CD8-positive, alpha-beta memory T cell (primary cell): Measurements from ENCODE around the gene CHID1. TPM values are rescaled to one million over a fixed set of nuclear protein-coding genes. Genes with fewer than 3 reads are reported as not detected.

Experiments
- CTCF ChIA-PET: fragments of 350-600 bp; sonication (Branson Sonifier 250); formaldehyde crosslinking; loops from one replicate; lab custom pipeline; 2021; ENCODE audit warnings: antibody characterized with exemption; lab: Charles Lee
- POLR2A ChIA-PET: fragments of 350-600 bp; sonication (Branson Sonifier 250); formaldehyde crosslinking; loops from one replicate; lab custom pipeline; 2021; ENCODE audit warnings: antibody characterized with exemption; lab: Charles Lee
- DNase-seq, 5 donors: peaks; one replicate each; pipeline versions ENCODE4 v3.0.0 to v3.0.0-alpha.2; 2020 to 2022; ENCODE audit warnings: mixed read lengths in 1 of 5
- H3K27ac ChIP-seq: one replicate; pipeline ENCODE4 v1.7.0; 2013; ENCODE audit warnings: low read depth, mild to moderate bottlenecking, low read length, moderate library complexity
- H3K27me3 ChIP-seq: 2 replicates; pipeline ENCODE4 v1.7.0; 2013; ENCODE audit warnings: low read length, mild to moderate bottlenecking; ENCODE audit not compliant: insufficient read depth, poor library complexity, severe bottlenecking
- H3K36me3 ChIP-seq: 2 replicates; pipeline ENCODE4 v1.7.0; 2013; ENCODE audit warnings: mild to moderate bottlenecking, low read length, moderate library complexity; ENCODE audit not compliant: insufficient read depth
- H3K4me1 ChIP-seq: 2 replicates; pipeline ENCODE4 v1.7.0; 2013; ENCODE audit warnings: mild to moderate bottlenecking, low read length, moderate library complexity; ENCODE audit not compliant: insufficient read depth
- H3K4me3 ChIP-seq: 2 replicates; pipeline ENCODE4 v1.7.0; 2013; ENCODE audit warnings: mild to moderate bottlenecking, low read length
- H3K9me3 ChIP-seq: 2 replicates; pipeline ENCODE4 v1.7.0; 2013; ENCODE audit warnings: mild to moderate bottlenecking, low read length
- H3K27ac Mint-ChIP-seq, 8 donors: one replicate each; pipeline ENCODE4 v1.8.0; 2020 to 2021; ENCODE audit warnings: mixed read lengths in 8 of 8, mild to moderate bottlenecking in 6 of 8, inconsistent platforms in 3 of 8, moderate library complexity in 3 of 8
- H3K27me3 Mint-ChIP-seq, 2 donors: one replicate each; pipeline ENCODE4 v1.8.0; 2020 to 2021; ENCODE audit warnings: mixed read lengths in 2 of 2, mild to moderate bottlenecking in 1 of 2, moderate library complexity in 1 of 2
- H3K36me3 Mint-ChIP-seq, 3 donors: one replicate each; pipeline ENCODE4 v1.8.0; 2020 to 2021; ENCODE audit warnings: mixed read lengths in 3 of 3, inconsistent platforms in 1 of 3, mild to moderate bottlenecking in 1 of 3
- H3K4me1 Mint-ChIP-seq, 3 donors: one replicate each; pipeline ENCODE4 v1.8.0; 2020 to 2021; ENCODE audit warnings: mixed read lengths in 3 of 3, inconsistent platforms in 1 of 3, mild to moderate bottlenecking in 1 of 3
- H3K4me3 Mint-ChIP-seq, 7 donors: one replicate each; pipeline ENCODE4 v1.8.0; 2020 to 2021; ENCODE audit warnings: mixed read lengths in 7 of 7, mild to moderate bottlenecking in 6 of 7, moderate library complexity in 4 of 7, inconsistent platforms in 2 of 7
- H3K9me3 Mint-ChIP-seq, 5 donors: one replicate each; pipeline ENCODE4 v1.8.0; 2020 to 2022; ENCODE audit warnings: mixed read lengths in 5 of 5, mild to moderate bottlenecking in 3 of 5, moderate library complexity in 2 of 5, inconsistent platforms in 1 of 5
- polyA plus RNA-seq: library from polyadenylated mRNA; unstranded; fragments of 300-500 nt; fragmentation: Illumina TruSeq; gene quantifications from one replicate; pipeline ENCODE4 v1.2.3, GENCODE V29; 2021
- total RNA-seq, 2 experiments: library from RNA; stranded (reverse); gene quantifications; one replicate each; pipeline ENCODE4 v1.2.3, GENCODE V29; 2021

CHID1 gene
- total and polyA plus RNA-seq, 3 experiments from 2014 or later = 57.1 to 94.1 (median 87.2) TPM

GRCh38 chr11:911890-912219 lies 1.2 kb upstream of the CHID1 start:
- Histone ChIP-seq H3K27me3 (no peaks in the 10 kb centered on the region), H3K9me3 (no peaks in the 10 kb centered on the region), H3K36me3 (no peaks in the 10 kb centered on the region), H3K4me3 (peak overlapping the region; percentile 58), H3K27ac (peak overlapping the region; percentile 55), H3K4me1 (peaks cover 15% of the 10 kb centered on the region)
- CTCF ChIA-PET = interaction anchor here (1.9 kb wide), 1 partner anchor 13 kb away, joined by 7 read pairs; no protein-coding TSS in a partner anchor
- H3K27ac Mint-ChIP-seq = peak overlapping the region in 6 of 8 donors; percentile 62 to 89 (median 76)
- H3K4me1 Mint-ChIP-seq = peaks cover 9 to 28% (median 12%) of the 10 kb centered on the region in 3 donors
- H3K36me3 Mint-ChIP-seq = peaks cover 0 to 6% (median 0%) of the 10 kb centered on the region in 3 donors
- H3K9me3 Mint-ChIP-seq = no peaks in the 10 kb centered on the region
- DNase-seq = no peak
- POLR2A ChIA-PET = no interaction called here
- no peaks in the 10 kb centered on the region for H3K27me3 Mint-ChIP-seq
- peak overlapping the region; percentile 82 to 93 (median 91) for H3K4me3 Mint-ChIP-seq

- no peaks in the 10 kb centered on the region for H3K9me3 Mint-ChIP-seq
- Histone ChIP-seq H3K4me1 (peaks cover 15% of the 10 kb centered on the region), H3K9me3 (no peaks in the 10 kb centered on the region), H3K27me3 (no peaks in the 10 kb centered on the region), H3K4me3 (peak overlapping the region; percentile 58), H3K27ac (peak overlapping the region; percentile 55), H3K36me3 (no peaks in the 10 kb centered on the region)
- DNase-seq = peak in 3 of 5 donors; percentile 10 to 41 (median 14)
- POLR2A ChIA-PET = interaction anchor here (0.6 kb wide), 1 partner anchor 661 kb away, joined by 3 read pairs; the partner anchor contains the start of gene DUSP8
- H3K4me3 Mint-ChIP-seq = peak overlapping the region; percentile 82 to 93 (median 91)
- peak overlapping the region; percentile 60 to 89 (median 74) for H3K27ac Mint-ChIP-seq
- peaks cover 9 to 28% (median 12%) of the 10 kb centered on the region in 3 donors for H3K4me1 Mint-ChIP-seq
- CTCF ChIA-PET = interaction anchor here (1.9 kb wide), 1 partner anchor 14 kb away, joined by 7 read pairs; no protein-coding TSS in a partner anchor
- H3K36me3 Mint-ChIP-seq = peaks cover 0 to 10% (median 0%) of the 10 kb centered on the region in 3 donors
- H3K27me3 Mint-ChIP-seq = no peaks in the 10 kb centered on the region
These were observed 650 bp upstream of the CHID1 start for GRCh38 chr11:911031-911889.

GRCh38 chr11:910044-910588 lies 494 bp downstream of the CHID1 start:
- H3K9me3 Mint-ChIP-seq = no peaks in the 10 kb centered on the region

GRCh38 chr11:909406-909805 lies 1.2 kb downstream of the CHID1 start:
- Histone ChIP-seq H3K9me3 (no peaks in the 10 kb centered on the region), H3K4me3 (no peak overlapping the region), H3K27me3 (no peaks in the 10 kb centered on the region), H3K27ac (no peak overlapping the region), H3K36me3 (peaks cover 3% of the 10 kb centered on the region), H3K4me1 (peaks cover 15% of the 10 kb centered on the region)
- peak overlapping the region; percentile 88 to 95 (median 91) for H3K4me3 Mint-ChIP-seq
- CTCF ChIA-PET = no interaction called here
- H3K27me3 Mint-ChIP-seq = no peaks in the 10 kb centered on the region
- POLR2A ChIA-PET = no interaction called here
- no peaks in the 10 kb centered on the region for H3K9me3 Mint-ChIP-seq
- peaks cover 9 to 31% (median 13%) of the 10 kb centered on the region in 3 donors for H3K4me1 Mint-ChIP-seq
- peaks cover 0 to 17% (median 0%) of the 10 kb centered on the region in 3 donors for H3K36me3 Mint-ChIP-seq
- DNase-seq = no peak
- peak overlapping the region in 4 of 8 donors; percentile 29 to 66 (median 46) for H3K27ac Mint-ChIP-seq

More at GRCh38 chr11:910044-910588, 494 bp downstream of the CHID1 start:
- DNase-seq = peak in 1 of 5 donors; percentile 22
- peak overlapping the region; percentile 67 for H3K27ac ChIP-seq
- Mint-ChIP-seq H3K36me3 (peaks cover 0 to 12% (median 0%) of the 10 kb centered on the region in 3 donors), H3K27me3 (no peaks in the 10 kb centered on the region), H3K4me1 (peaks cover 9 to 31% (median 13%) of the 10 kb centered on the region in 3 donors), H3K4me3 (peak overlapping the region; percentile 88 to 95 (median 91)), H3K27ac (peak overlapping the region in 5 of 8 donors; percentile 39 to 94 (median 70))
- H3K4me1 ChIP-seq = peaks cover 15% of the 10 kb centered on the region
- H3K4me3 ChIP-seq = peak overlapping the region; percentile 59
- no peaks in the 10 kb centered on the region for H3K9me3 ChIP-seq
- POLR2A ChIA-PET = interaction anchor here (0.6 kb wide), 1 partner anchor 662 kb away, joined by 3 read pairs; the partner anchor contains the start of gene DUSP8
- H3K36me3 ChIP-seq = no peaks in the 10 kb centered on the region
- CTCF ChIA-PET = no interaction called here
- no peaks in the 10 kb centered on the region for H3K27me3 ChIP-seq

- Mint-ChIP-seq H3K9me3 (no peaks in the 10 kb centered on the region), H3K36me3 (peaks cover 0 to 29% (median 0%) of the 10 kb centered on the region in 3 donors), H3K4me1 (peaks cover 9 to 31% (median 13%) of the 10 kb centered on the region in 3 donors), H3K4me3 (peak overlapping the region; percentile 10 to 76 (median 54)), H3K27ac (peak overlapping the region in 2 of 8 donors; percentile 69 to 72), H3K27me3 (no peaks in the 10 kb centered on the region)
- Histone ChIP-seq H3K4me3 (no peak overlapping the region), H3K36me3 (peaks cover 8% of the 10 kb centered on the region), H3K4me1 (peaks cover 15% of the 10 kb centered on the region), H3K9me3 (no peaks in the 10 kb centered on the region), H3K27ac (no peak overlapping the region), H3K27me3 (no peaks in the 10 kb centered on the region)
- no peak for DNase-seq
- POLR2A ChIA-PET = no interaction called here
- CTCF ChIA-PET = interaction anchor here (1.4 kb wide), 1 partner anchor 65 kb away, joined by 3 read pairs; no protein-coding TSS in a partner anchor
These were observed 2.3 kb downstream of the CHID1 start for GRCh38 chr11:908273-908672.

- H3K9me3 Mint-ChIP-seq = no peaks in the 10 kb centered on the region
- peak overlapping the region in 4 of 7 donors; percentile 54 to 76 (median 62) for H3K4me3 Mint-ChIP-seq
- Histone ChIP-seq H3K9me3 (no peaks in the 10 kb centered on the region), H3K4me1 (peaks cover 15% of the 10 kb centered on the region), H3K4me3 (no peak overlapping the region), H3K36me3 (peaks cover 14% of the 10 kb centered on the region), H3K27me3 (no peaks in the 10 kb centered on the region), H3K27ac (no peak overlapping the region)
- H3K27me3 Mint-ChIP-seq = no peaks in the 10 kb centered on the region
- peaks cover 9 to 31% (median 13%) of the 10 kb centered on the region in 3 donors for H3K4me1 Mint-ChIP-seq
- ChIA-PET CTCF (interaction anchor here (1.4 kb wide), 1 partner anchor 65 kb away, joined by 3 read pairs; no protein-coding TSS in a partner anchor), POLR2A (no interaction called here)
- H3K36me3 Mint-ChIP-seq = peaks cover 0 to 35% (median 0%) of the 10 kb centered on the region in 3 donors
- DNase-seq = no peak
- no peak overlapping the region for H3K27ac Mint-ChIP-seq
These were observed 2.9 kb downstream of the CHID1 start for GRCh38 chr11:907668-908067.

- Histone ChIP-seq H3K27ac (no peak overlapping the region), H3K9me3 (no peaks in the 10 kb centered on the region), H3K27me3 (no peaks in the 10 kb centered on the region), H3K4me1 (peaks cover 9% of the 10 kb centered on the region), H3K4me3 (no peak overlapping the region), H3K36me3 (peaks cover 22% of the 10 kb centered on the region)
- Mint-ChIP-seq H3K36me3 (peaks cover 4 to 49% (median 5%) of the 10 kb centered on the region in 3 donors), H3K27me3 (no peaks in the 10 kb centered on the region), H3K9me3 (no peaks in the 10 kb centered on the region), H3K4me1 (peaks cover 9 to 24% (median 11%) of the 10 kb centered on the region in 3 donors), H3K4me3 (peak overlapping the region in 1 of 7 donors; percentile 66), H3K27ac (no peak overlapping the region)
- ChIA-PET CTCF (no interaction called here), POLR2A (no interaction called here)
- DNase-seq = no peak
These were observed 4.7 kb downstream of the CHID1 start for GRCh38 chr11:905952-906351.
